HepG2 (cell line): ENCODE results near the gene SYP. TPM values are rescaled to one million over a fixed set of nuclear protein-coding genes. Genes with fewer than 3 reads are reported as not detected.

Source experiments
- ATAC-seq: fragments of 200-7000 bp; cut with Tn5 transposase; 3 replicates; pipeline ENCODE4 v1.9.1; 2020; ENCODE audit warnings: mild to moderate bottlenecking, moderate library complexity
- BruUV-seq: library from RNA; stranded (reverse); fragments of 400-500 nt; replicated peaks from 2 replicates; lab custom pipeline; 2021; lab: Mats Ljungman, UMichigan
- CTCF ChIA-PET: fragments of 300-600 bp; formaldehyde crosslinking; extraction: SDS; loops from one replicate; lab custom pipeline; 2021; ENCODE audit warnings: low total read pairs, inconsistent platforms, low intra/inter-chr PET ratio; lab: Yijun Ruan, JAX
- POLR2A ChIA-PET: fragments of 350-600 bp; sonication (Branson Sonifier 250); formaldehyde crosslinking; loops from one replicate; lab custom pipeline; 2020; ENCODE audit warnings: antibody characterized with exemption, inconsistent platforms; lab: Yijun Ruan, JAX
- DNase-seq: peaks from one replicate; pipeline ENCODE4 v3.0.0-alpha.2; 2015; ENCODE audit warnings: low spot score
- FAIRE-seq: peaks from 3 replicates; lab custom pipeline; 2011; peaks lifted over from hg19 to GRCh38; lab: Jason Lieb, UNC
- H2AFZ ChIP-seq: one replicate; pipeline ENCODE4 v1.6.1; 2011; ENCODE audit warnings: low read length, inconsistent platforms
- H3K27ac ChIP-seq: fragments of 300-600 bp; 3 replicates; pipeline ENCODE4 v1.8.0; 2011; ENCODE audit warnings: mixed run types, mild to moderate bottlenecking, mixed read lengths, low read length, inconsistent platforms; ENCODE audit not compliant: insufficient read depth; ENCODE audit errors: extremely low read length
- H3K27me3 ChIP-seq, 2 experiments: fragments of 200-600 bp in 1 of 2; 2 replicates in 1 of 2; 3 replicates in 1 of 2; pipeline versions ENCODE4 v1.6.0 to v1.8.0; 2011; ENCODE audit warnings: low read length in 2 of 2, mild to moderate bottlenecking in 2 of 2, moderate library complexity in 2 of 2, inconsistent platforms in 1 of 2; ENCODE audit not compliant: insufficient read depth in 2 of 2, control insufficient read depth in 1 of 2
- H3K36me3 ChIP-seq, 2 experiments: fragments of 200-600 bp in 1 of 2; replicated peaks in 1 of 2; 2 replicates in 1 of 2; 3 replicates in 1 of 2; pipeline versions ENCODE4 v1.5.1 to v1.8.0; 2011; ENCODE audit warnings: low read length in 2 of 2, inconsistent platforms in 1 of 2; ENCODE audit not compliant: insufficient read depth in 2 of 2, control insufficient read depth in 1 of 2
- H3K4me1 ChIP-seq: 2 replicates; pipeline ENCODE4 v1.5.1; 2012; ENCODE audit warnings: low read length, inconsistent platforms; ENCODE audit not compliant: insufficient read depth
- H3K4me2 ChIP-seq: 2 replicates; pipeline ENCODE4 v1.6.0; 2011; ENCODE audit warnings: low read depth, low read length, inconsistent platforms
- H3K4me3 ChIP-seq, 3 experiments: fragments of 200-600 bp in 1 of 3; sonication (generic), shearing (Covaris generic) in 1 of 3; replicated peaks in 1 of 3; 2 replicates each; pipeline ENCODE4 v1.5.1; 2011 to 2016; ENCODE audit warnings: low read length in 3 of 3, inconsistent platforms in 2 of 3, low read depth in 2 of 3, mild to moderate bottlenecking in 2 of 3, control low read depth in 1 of 3, mixed read lengths in 1 of 3; ENCODE audit not compliant: insufficient read depth in 1 of 3
- H3K79me2 ChIP-seq: one replicate; pipeline ENCODE4 v1.6.1; 2011; ENCODE audit warnings: low read length, inconsistent platforms; ENCODE audit not compliant: insufficient read depth
- H3K9ac ChIP-seq: 2 replicates; pipeline ENCODE4 v1.6.0; 2011; ENCODE audit warnings: mild to moderate bottlenecking, low read depth, low read length, inconsistent platforms; ENCODE audit not compliant: insufficient read depth
- H3K9me3 ChIP-seq: 2 replicates; pipeline ENCODE4 v1.5.1; 2012; ENCODE audit warnings: mild to moderate bottlenecking, low read length
- H4K20me1 ChIP-seq: 2 replicates; pipeline ENCODE4 v1.6.0; 2011; ENCODE audit warnings: inconsistent platforms, mild to moderate bottlenecking, low read length, moderate library complexity; ENCODE audit not compliant: insufficient read depth
- AGO2 ChIP-seq: fragments of 200-400 bp; formaldehyde crosslinking; optimal IDR thresholded peaks from 2 replicates; pipeline ENCODE3; 2017; ENCODE audit warnings: mild to moderate bottlenecking, low read depth, low read length, moderate library complexity
- CTCF ChIP-seq: sonication (generic); formaldehyde crosslinking; IDR thresholded peaks from 2 replicates; pipeline ENCODE4 v1.5.0; 2020; ENCODE audit warnings: mild to moderate bottlenecking, missing genetic modification reagents, moderate library complexity
- GABPA ChIP-seq, 2 experiments: IDR thresholded peaks; 2 replicates each; pipeline ENCODE4 v1.6.1; 2011 to 2016; ENCODE audit warnings: low read depth in 2 of 2, low read length in 1 of 2, missing biosample characterization in 1 of 2, missing genetic modification characterization in 1 of 2
- GLI4 ChIP-seq: sonication (generic); formaldehyde crosslinking; IDR thresholded peaks from 2 replicates; pipeline ENCODE4 v1.5.1; 2020; ENCODE audit warnings: missing genetic modification reagents, mild to moderate bottlenecking, moderate library complexity, borderline replicate concordance
- GTF3A ChIP-seq: sonication (generic); formaldehyde crosslinking; conservative IDR thresholded peaks from 2 replicates; pipeline ENCODE4 v1.4.0; 2020; ENCODE audit warnings: mild to moderate bottlenecking, missing genetic modification reagents
- NFE2L2 ChIP-seq: fragments of 150-350 bp; IDR thresholded peaks from 2 replicates; pipeline ENCODE4 v1.6.1; 2014; ENCODE audit warnings: low read length
- POLR2G ChIP-seq: fragments of 200-400 bp; formaldehyde crosslinking; IDR thresholded peaks from 2 replicates; pipeline ENCODE4 v1.6.1; 2018; ENCODE audit warnings: mild to moderate bottlenecking, low read depth, low read length, moderate library complexity
- SMC3 ChIP-seq: IDR thresholded peaks from 2 replicates; pipeline ENCODE4 v1.6.1; 2011; ENCODE audit warnings: low read length, improper control_type of control experiment
- STAG1 ChIP-seq: sonication (generic); formaldehyde crosslinking; IDR thresholded peaks from 2 replicates; pipeline ENCODE4 v1.4.0; 2020; ENCODE audit warnings: missing genetic modification reagents
- ZNF614 ChIP-seq: IDR thresholded peaks from 2 replicates; pipeline ENCODE4 v1.6.1; 2018; ENCODE audit warnings: missing biosample characterization, missing genetic modification reagents, inconsistent platforms, borderline replicate concordance
- ZNF773 ChIP-seq: sonication (generic); formaldehyde crosslinking; IDR thresholded peaks from 2 replicates; pipeline ENCODE4 v1.4.0; 2020; ENCODE audit warnings: missing genetic modification reagents, borderline replicate concordance
- WGBS: methylation state at CpG from one replicate; pipeline ENCODE4 v1.1.6; 2017; ENCODE audit warnings: low lambda C conversion rate; 5-methylcytosine and 5-hydroxymethylcytosine counted together
- in situ Hi-C: cut with HindIII; loops from 2 replicates; pipeline ENCODE4 v1.10.0; 2017; ENCODE audit warnings: low pct_unique_long_range_greater_than_20kb; ENCODE audit not compliant: extremely low pct_ligation_motif_present
- intact Hi-C: fragments of 100-400 bp; cut with micrococcal nuclease; formaldehyde crosslinking; loops from one replicate; pipeline ENCODE4 v1.10.0; 2022; ENCODE audit not compliant: unreplicated experiment
- polyA plus RNA-seq, 8 experiments: library from polyadenylated mRNA; depleted of rRNA in 3 of 8; stranded (reverse) in 7 of 8; unstranded in 1 of 8; fragments of >200 nt; fragmentation: Illumina TruSeq in 4 of 8; extraction: Trizol in 4 of 8; gene quantifications; 2 replicates each; pipeline versions ENCODE4 v1.2.1 to v1.2.3, GENCODE V29; 2011 to 2016; ENCODE audit warnings: low read depth in 4 of 8, missing spikeins in 1 of 8, mixed read lengths in 1 of 8; ENCODE audit not compliant: insufficient read depth in 1 of 8
- total RNA-seq, 5 experiments: library from RNA; depleted of rRNA; stranded (reverse); fragments of >200 nt; fragmentation: Illumina TruSeq; extraction: Trizol; gene quantifications; 2 replicates each; pipeline ENCODE4 v1.2.3, GENCODE V29; 2016; ENCODE audit warnings: low read depth in 1 of 5
- TF ChIP-seq, protein P1 (sequence below): sonication (generic); formaldehyde crosslinking; conservative IDR thresholded peaks from 2 replicates; pipeline ENCODE4 v1.8.0; 2022; ENCODE audit warnings: mild to moderate bottlenecking, moderate library complexity, missing genetic modification reagents

The SYP gene
- total and polyA plus RNA-seq, 2 of the 13 experiments (the other 11 are each of a cell fraction or from before 2014, with no cell fraction given) = 2.0 to 2.5 TPM

GRCh38 chrX:49193542-49193964, 6.4 kb downstream of the SYP start:
- H3K4me1 ChIP-seq = peaks cover 62% of the 10 kb centered on the region
- in situ Hi-C loops = no loop called here
- H3K4me2 ChIP-seq = no peak overlapping the region; the same call in 1 of the 2 replicates
- WGBS = 67% methylated on average over 1 of the region's 2 CpGs
- DNase-seq = no peak
- 0 out of 2 replicates have a peak, but pooled peaks have one; percentile 12 for TF ChIP-seq CTCF (CRISPR knock-in tag)
- TF ChIP-seq GTF3A (CRISPR knock-in tag) = no peak
- TF ChIP-seq ZNF614 (CRISPR knock-in tag) = no peak
- H3K9me3 ChIP-seq = no peaks in the 10 kb centered on the region
- intact Hi-C loops = loop anchor here (5.0 kb wide), 1 partner anchor 74 kb away; the partner anchor contains the start of gene PPP1R3F
- H3K27ac ChIP-seq = no peak overlapping the region
- H4K20me1 ChIP-seq = no peaks in the 10 kb centered on the region
- no peak for FAIRE-seq
- no peak for ATAC-seq
- BruUV-seq = no TSS peak
- H3K27me3 ChIP-seq = no peaks in the 10 kb centered on the region
- no peaks in the 10 kb centered on the region for H3K36me3 ChIP-seq
- H3K79me2 ChIP-seq = no peaks in the 10 kb centered on the region
- no peak overlapping the region for H2AFZ ChIP-seq
- POLR2A ChIA-PET = no interaction called here
- no peak overlapping the region for H3K4me3 ChIP-seq
- CTCF ChIA-PET = interaction anchor here (1.5 kb wide), 1 partner anchor 89 kb away, joined by 5 read pairs; no protein-coding TSS in a partner anchor
- H3K9ac ChIP-seq = no peak overlapping the region

DNA sequence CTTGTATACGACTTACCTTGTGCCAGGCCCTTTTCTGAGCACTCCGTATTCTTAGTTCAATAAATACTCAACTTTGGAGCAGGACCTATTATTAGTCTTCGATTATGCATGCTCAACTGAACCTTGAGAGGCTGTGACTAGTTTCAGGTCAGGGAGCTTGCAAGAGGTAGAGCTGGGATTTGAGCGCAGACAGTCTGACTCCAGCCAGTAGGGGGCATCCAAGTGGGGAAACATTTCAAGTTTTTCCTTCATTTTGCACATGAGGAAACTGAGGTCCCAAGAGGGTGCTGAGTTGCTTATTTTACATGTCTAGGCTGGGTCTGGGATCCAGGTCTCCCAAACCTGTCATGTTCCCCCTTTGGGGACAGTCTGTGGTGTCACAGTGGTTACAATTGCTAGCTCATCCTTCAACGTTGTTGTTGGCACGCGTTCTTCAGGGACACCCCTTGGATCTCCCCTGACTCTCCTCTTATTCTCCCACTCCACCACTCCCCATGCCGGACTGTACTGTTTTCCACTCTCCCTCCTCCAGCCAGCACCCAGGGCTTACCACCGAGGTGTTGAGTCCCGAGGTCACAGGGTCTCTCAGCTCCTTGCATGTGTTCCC, 7.2 kb downstream of the SYP start:
- CTCF ChIA-PET = interaction anchor here (1.5 kb wide), 1 partner anchor 90 kb away, joined by 5 read pairs; no protein-coding TSS in a partner anchor
- in situ Hi-C loops = no loop called here
- no peak for ATAC-seq
- TF ChIP-seq SMC3 = peak; percentile 17; the same call in 1 of the 2 replicates
- no peak for TF ChIP-seq GABPA (IDR thresholded peaks at IDR 0.05; ENCODE audit: low read depth, low read length)
- no peak for TF ChIP-seq GABPA (CRISPR knock-in tag; IDR thresholded peaks at IDR 0.05; ENCODE audit: low read depth)
- TF ChIP-seq STAG1 (CRISPR knock-in tag) = peak; percentile 29
- no peak for TF ChIP-seq AGO2
- no peak for TF ChIP-seq NFE2L2
- no peak for TF ChIP-seq GLI4
- TF ChIP-seq ZNF773 (CRISPR knock-in tag) = no peak
- no peak for TF ChIP-seq POLR2G
- TF ChIP-seq, protein P1, sequence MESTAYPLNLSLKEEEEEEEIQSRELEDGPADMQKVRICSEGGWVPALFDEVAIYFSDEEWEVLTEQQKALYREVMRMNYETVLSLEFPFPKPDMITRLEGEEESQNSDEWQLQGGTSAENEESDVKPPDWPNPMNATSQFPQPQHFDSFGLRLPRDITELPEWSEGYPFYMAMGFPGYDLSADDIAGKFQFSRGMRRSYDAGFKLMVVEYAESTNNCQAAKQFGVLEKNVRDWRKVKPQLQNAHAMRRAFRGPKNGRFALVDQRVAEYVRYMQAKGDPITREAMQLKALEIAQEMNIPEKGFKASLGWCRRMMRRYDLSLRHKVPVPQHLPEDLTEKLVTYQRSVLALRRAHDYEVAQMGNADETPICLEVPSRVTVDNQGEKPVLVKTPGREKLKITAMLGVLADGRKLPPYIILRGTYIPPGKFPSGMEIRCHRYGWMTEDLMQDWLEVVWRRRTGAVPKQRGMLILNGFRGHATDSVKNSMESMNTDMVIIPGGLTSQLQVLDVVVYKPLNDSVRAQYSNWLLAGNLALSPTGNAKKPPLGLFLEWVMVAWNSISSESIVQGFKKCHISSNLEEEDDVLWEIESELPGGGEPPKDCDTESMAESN (CRISPR knock-in tag) = no peak

More for the DNA sequence above, 7.2 kb downstream of the SYP start:
- BruUV-seq = no TSS peak
- no peak overlapping the region for H3K9ac ChIP-seq
- intact Hi-C loops = loop anchor here (5.0 kb wide), 1 partner anchor 74 kb away; the partner anchor contains the start of gene PPP1R3F
- H3K36me3 ChIP-seq = no peaks in the 10 kb centered on the region
- DNase-seq (no peak), FAIRE-seq (peak; percentile 63)
- H3K4me1 ChIP-seq = peaks cover 60% of the 10 kb centered on the region
- 68% methylated on average over 6 of the region's 10 CpGs for WGBS
- no peak overlapping the region for H2AFZ ChIP-seq
- H3K79me2 ChIP-seq = no peaks in the 10 kb centered on the region
- POLR2A ChIA-PET = interaction anchor here (0.9 kb wide), 1 partner anchor 76 kb away, joined by 5 read pairs; the partner anchor contains the start of gene PPP1R3F
- H3K27ac ChIP-seq = no peak overlapping the region
- no peak overlapping the region; the same call in 1 of the 2 replicates for H3K4me2 ChIP-seq
- no peaks in the 10 kb centered on the region for H3K27me3 ChIP-seq
- H3K9me3 ChIP-seq = no peaks in the 10 kb centered on the region
- no peak overlapping the region for H3K4me3 ChIP-seq
- no peaks in the 10 kb centered on the region for H4K20me1 ChIP-seq
